CD1c-positive myeloid dendritic cell (primary cell): Measurements from ENCODE around the gene GCNT1.
"Not testable (repeated sequence)": the region's sequence is repeated elsewhere in the genome, so short reads cannot be mapped to it uniquely, and the experiment has no call there.

Experiments used
- DNase-seq: peaks from one replicate; pipeline ENCODE4 v3.0.0-alpha.2; 2016; ENCODE audit errors: extremely low spot score

The GCNT1 gene

DNA sequence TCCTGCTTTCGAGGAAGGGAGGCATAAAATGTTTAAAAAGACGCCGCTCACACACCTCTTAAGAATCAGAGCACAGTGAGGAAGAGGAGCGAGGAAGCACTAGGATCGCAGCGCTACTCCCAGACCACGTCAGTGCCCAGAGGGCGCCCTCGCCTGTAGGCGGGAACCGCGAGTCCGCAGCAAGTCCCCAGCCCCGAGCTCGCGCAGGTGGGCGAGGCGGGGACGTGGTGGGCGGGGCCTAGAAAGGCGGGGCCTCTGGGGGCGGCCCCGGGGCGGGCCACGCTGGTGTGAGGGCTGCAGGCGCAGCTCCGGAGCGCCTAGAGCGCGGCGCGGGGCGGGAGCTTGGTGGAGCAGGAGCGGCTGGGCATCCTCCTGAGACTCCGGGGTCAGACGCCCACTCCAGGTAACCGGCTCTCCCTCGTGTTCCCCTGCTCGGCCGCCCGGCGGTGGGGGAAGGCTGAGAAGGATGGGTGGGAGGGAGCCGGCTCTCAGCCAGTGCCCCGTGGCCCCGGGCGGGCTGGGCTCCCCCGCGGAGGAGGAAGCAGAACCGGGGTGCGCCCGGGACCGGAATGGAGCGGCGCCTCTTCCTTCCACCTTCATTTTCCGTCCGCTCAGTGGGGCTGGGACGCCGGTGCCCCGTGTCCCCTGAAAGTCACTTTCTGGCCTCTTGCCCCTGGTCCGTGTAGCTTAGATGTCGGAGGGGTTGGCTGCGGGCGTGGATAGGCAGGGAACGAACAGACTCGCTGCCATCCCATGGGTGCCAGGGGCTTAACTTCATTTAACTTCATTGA, at the start of gene GCNT1:
TSS of gene GCNT1 (plus strand) at position 280 of the 791 bp plus-strand sequence. CDS start 43,200 bp downstream, outside the sequence.
- DNase-seq = peak; percentile 94

DNA sequence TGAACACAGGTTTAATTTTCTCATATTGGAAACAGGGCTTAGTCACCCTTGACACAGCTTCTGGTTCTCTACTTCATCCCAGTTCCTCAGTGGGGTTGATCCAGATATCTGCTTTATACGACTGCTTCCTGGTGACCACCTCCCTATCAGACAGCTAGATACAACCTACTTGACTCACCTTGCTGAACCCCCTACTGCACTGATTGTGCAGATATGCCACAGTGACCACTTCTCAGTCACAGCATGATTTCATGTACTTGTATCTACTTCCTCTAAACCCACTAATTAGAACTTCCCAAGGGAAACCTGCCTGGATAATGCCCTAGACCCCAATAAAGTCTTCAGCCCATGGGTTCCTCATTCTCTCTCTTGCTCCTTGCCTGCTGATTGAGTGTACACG, 46.3 kb upstream of the GCNT1 start:
- no peak for DNase-seq

DNA sequence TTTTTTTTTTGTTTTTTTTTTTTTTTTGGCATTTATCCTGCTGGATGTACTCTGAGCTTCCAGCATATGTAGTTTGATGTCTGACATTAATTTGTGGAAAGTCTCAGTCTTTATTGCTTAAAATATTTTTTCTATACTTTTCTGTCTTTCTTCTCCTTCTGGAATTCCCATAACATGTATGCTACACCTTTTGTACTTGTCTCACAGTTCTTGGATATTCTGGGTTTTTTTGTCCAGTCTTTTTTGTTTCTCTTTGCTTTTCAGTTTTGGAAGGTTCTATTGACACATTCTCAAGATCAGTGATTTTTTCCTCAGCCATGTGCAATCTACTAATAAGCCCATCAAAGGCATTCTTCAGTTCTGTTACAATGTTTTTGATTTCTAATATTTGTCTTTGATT, 45.3 kb upstream of the GCNT1 start:
- no peak for DNase-seq

DNA sequence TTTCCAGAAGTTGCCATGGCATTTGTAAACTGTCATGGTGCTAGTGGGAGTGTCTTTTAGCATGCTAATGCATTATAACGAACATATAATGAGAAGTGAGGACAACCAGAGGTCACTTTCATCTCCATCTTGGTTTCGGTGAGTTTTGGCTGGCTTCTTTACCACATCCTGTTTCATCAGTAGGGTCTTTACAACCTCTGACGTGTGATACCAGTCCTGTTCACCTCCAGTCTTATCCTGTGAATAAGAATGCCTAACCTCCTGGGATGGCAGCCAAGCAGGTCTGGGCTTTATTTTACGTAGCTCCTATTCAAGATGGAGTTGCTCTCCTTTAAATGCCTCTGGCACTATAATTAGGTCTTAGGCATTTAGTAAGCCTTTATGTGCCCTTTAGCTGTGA, 44.3 kb upstream of the GCNT1 start:
- no peak for DNase-seq

DNA sequence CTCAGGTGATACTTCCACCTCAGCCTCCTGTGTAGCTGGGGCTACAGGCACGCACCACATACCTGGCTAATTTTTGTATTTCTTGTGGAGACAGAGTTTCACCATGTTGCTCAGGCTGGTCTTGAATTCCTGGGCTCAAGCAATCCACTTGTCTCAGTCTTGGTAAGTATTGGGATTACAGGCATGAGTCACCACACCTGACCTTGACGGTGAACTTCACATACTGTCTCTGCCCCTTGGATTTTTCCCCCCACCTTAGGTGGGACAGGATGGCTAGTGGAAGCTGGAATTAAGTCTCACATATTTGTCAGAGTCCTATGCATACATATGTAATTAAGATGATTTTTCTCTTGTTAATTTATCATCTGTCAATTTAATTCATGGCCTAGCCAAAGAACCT, 43.8 kb upstream of the GCNT1 start:
- no peak for DNase-seq

DNA sequence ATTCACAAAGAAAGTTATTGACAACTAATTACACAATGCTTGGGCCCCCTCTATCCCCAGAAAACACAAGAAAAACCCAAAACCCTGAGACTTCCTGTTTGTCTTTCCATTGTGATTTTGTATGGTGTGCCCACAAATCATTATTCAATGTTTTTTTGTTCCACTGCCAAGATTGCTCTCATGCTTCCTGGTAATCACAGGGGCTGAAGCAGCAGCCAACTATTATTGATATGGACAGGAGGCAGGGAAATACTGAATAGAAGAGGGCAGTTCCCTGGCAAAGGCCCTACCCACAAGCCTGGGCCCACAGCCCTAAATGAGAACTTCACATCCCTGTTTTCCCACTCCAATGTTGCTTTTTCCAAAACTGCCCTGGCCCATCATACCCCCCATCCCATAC, 43.3 kb upstream of the GCNT1 start:
- no peak for DNase-seq

DNA sequence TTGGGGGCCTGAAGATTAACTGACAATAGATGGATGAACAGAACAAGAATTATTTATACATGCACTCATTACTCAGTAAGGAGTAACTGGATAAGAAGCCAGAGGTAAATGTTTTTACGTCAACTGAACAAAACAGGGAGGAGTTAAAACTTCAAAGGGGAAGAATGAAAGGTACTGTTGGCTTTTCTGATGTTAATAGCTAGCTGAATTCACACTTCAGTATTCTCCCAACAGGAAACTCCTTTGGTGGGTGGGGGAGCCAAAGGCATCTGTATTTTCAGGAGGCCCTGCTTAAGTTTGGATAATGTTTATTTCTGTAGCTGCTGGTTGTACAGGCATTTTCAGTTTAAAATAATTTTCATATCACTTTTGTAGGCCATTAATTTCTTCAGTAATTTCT, 41.6 kb upstream of the GCNT1 start:
- no peak for DNase-seq

DNA sequence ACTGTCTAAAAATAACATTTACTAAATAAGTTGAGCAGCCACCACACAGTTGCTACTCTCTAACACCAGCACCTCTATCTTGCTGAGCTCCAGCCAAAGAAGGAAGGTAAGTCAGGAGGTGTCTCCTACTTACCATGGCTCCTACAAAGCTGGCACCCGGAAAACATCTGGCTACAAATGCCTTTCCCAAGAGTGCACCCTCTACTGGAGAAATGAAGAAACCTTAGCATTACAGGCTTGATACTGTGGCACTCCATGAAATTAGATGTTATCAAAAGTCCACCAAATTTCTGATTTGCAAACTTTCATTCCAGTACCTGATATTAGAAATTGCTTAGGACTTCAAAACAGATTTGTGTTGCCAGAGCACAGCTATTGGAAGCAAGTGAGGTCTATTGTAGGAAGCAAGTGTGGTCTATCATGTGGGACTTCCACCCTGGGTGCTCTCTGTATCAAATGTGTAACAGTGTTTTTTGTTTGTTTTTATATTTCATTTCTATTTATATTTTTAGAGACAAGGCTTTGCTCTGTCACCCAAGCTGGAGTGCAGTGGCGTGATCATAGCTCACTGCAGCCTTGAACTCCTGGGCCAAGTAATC, 39.1 kb upstream of the GCNT1 start:
- peak; percentile 28 for DNase-seq

DNA sequence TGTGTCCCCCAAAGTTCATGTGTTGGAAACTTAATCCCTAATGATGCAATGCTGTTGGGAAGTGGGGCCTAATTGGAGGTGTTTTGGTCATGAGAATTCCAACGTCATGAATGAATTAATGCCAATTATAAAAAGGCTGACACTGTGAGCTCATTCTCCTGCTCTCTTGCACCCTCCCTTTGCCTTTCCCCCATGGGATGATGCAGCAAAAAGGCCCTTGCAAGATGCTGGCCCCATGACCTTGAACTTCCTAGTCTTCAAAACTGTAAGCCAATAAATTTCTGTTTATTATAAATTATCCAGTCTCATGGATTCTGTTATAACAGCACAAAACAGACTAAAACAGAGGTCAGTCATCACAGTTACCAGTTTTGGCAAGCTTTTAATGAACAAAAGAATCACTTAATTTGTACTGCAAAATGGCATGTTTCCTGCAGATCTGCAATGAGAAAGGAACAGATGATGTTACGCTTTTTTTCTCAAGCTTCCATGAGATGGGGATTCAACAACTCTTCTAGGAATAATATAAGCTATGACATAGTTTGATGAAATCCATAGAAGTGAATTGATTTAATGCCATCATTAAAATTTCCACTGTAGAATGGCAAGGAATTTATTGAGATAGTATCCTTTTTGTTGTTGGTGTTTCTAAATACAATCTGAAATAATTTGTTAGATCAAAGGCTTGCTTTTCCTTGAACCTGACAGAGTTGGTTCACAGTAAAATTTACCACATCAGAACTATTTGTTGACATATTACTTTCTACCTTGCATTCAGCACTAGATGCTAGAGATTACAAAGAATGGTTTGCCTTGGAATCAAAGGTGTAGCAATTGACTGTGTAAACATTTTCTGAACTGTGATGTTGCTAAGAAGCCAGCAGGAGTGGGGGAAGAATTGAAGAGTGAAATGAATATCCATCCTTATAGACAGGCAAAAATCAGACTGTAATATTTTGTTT, 35.5 kb upstream of the GCNT1 start:
- DNase-seq = no peak

DNA sequence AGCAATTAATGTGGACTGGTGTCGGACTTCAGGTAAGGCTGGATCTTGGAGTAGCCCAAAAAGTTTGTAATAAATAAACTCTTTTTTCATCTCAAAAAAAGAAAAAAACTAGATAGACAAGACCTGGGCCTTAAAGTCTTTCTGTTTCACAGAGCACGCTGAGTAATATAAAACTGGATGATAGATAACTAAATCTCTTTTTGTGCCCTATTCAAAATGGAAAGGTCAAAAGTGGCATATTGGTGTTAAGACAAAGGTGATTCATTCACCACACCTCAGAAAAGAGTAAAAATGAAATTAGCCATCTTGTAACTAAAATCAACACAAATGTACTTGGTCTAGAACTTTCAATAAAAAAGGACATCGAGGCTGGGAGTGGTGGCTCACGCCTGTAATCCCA, 34.5 kb upstream of the GCNT1 start:
- DNase-seq = no peak

DNA sequence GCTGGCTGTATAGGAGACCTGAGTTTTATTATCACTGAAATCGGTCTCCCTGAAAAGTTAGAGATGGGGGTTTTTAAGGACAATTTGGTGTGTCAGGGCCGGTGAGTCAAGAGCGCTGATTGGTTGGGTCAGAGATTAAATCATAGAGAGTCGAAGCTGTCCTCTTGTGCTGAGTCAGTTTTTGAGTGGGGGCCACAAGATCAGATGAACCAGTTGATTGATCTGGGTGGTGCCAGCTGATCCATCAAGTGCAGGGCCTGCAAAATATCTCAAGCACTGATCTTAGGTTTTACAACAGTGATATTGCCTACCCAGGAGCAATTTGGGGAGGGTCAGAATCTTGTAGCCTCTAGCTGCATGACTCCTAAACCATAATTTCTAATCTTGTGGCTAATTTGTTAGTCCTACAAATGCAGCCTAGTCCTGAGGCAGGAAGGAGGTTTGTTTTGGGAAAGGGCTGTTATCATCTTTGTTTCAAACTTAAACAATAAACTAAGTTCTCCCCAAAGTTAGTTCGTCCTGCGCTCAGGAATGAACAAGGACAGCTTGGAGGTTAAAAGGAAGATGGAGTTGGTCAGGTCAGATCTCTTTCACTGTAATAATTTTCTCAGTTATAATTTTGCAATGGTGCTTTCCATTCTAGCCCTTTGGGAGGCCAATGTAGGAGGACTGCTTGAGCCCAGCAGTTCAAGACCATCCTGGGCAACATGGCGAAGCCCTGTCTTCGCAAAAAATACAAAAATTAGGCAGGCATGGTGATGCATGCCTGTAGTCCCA, 33.1 kb upstream of the GCNT1 start:
- DNase-seq = no peak

DNA sequence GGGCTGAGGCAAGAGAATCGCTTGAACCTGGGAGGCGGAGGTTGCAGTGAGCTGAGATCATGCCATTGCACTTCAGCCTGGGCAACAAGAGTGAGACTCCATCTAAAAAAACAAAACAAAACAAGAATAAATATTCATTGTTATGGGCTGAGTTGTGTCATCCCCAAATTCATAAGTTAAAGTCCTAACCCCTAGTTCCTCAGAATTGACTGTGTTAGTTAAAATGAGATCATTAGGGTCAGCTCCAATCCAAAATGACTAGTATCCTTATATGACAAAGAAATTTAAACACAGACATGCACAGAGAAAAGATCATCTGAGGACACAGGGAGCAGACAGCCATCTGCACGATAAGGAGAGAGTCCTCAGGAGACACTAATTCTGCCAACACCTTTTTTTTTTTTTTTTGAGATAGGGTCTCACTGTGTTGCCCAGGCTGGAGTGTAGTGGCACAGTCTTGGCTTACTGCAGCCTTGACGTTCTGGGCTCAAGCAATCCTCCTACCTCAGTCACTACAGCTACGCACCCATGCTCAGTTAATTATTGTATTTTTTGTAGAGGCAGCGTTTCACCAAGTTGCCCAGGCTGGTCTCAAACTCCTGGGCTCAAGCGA, 32.1 kb upstream of the GCNT1 start:
- no peak for DNase-seq

DNA sequence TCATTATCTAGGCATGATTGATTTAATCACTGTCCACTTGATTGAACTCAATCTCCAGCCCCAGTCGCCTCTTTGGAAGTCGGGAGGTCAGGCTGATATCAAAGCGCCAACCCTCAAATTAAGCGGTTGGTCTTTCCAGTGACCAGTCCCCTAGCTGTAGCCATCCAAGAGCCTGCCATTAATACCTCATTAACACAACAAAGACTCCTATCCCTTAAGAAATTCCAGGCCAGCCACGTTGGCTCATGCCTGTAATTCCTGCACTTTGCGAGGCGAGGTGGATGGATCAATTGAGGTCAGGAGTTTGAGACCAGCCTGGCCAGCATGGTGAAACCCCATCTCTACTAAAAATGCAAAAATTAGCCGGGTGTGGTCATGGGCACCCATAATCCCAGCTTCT, 27.4 kb upstream of the GCNT1 start:
- no peak for DNase-seq

DNA sequence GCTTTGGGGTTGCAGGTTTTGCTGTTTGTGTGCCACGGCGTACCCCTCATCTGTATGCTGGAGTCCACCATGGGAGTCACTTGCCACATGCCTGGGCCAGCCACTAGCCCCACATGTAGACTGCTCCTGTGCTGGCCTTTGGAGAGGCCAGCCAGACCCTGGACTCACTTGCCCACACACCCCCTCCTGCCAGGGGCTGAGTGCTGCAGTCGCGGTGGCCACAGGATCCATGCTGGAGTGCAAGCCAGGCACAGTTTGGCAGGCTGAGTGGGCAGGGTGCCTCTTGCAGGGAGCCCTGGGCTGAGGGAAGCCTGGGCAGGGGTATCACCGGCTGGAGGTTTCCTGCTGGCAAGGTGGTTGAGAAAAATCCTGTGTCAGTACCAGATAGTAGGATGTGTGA, 25.6 kb upstream of the GCNT1 start:
- DNase-seq = no peak

DNA sequence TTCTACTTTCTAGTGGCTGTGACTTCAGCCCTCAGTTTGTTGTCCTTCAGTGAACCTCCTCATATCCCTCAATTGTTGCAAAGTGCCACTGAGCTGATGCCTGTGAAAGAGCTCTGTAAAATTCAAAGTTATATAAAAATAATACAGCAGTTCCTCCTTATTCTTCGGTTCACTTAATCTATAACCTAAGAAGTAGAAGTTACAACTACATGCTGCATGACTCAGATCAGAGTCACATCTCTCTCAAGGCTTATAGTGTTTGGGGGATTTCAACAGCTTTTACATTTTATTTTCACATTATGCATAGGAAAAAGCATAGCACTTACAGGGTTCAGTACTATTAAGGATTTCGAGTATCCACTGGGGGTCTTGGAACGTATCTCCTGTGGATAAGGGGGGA, 25.1 kb upstream of the GCNT1 start:
- DNase-seq = no peak

DNA sequence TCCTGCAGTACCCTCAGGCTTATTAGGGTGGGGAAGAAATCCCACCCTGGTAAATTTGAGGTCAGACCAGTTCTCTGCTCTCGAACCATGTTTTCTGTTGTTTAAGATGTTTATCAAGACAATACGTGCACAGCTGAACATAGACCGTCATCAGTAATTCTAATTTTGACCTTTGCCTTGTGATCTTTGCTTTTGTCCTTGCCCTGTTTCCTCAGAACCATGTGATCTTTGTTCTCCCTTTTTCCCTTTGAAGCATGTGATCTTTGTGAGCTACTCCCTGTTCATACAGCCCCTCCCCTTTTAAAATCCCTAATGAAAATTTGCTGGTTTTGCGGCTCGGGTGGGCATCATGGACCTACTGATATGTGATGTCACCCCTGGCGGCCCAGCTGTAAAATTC, 24.1 kb upstream of the GCNT1 start:
- not testable (repeated sequence) for DNase-seq

DNA sequence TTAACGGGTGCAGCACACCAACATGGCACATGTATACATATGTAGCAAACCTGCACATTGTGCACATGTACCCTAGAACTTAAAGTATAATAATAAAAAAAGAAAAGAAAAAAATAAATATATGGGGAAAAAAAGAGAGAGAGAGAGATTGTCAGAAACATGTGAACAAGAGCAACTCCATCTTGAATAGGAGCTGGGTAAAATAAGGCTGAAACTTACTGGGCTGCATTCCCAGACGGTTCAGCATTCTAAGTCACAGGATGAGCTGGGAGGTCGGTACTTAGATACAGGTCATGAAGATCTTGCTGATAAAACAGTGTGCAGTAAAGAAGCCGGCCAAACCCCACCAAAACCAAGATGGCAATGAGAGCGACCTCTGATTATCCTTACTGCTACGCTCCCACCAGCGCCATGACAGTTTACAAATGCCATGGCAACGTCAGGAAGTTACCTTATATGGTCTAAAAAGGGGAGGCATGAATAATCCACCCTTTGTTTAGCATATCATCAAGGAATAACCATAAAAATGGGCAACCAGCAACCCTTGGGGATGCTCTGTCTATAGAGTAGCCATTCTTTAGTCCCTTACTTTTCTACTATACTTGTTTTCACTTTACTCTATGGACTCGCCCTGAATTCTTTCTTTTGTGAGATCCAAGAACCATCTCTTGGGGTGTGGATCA, 21.8 kb upstream of the GCNT1 start:
- not testable (repeated sequence) for DNase-seq

DNA sequence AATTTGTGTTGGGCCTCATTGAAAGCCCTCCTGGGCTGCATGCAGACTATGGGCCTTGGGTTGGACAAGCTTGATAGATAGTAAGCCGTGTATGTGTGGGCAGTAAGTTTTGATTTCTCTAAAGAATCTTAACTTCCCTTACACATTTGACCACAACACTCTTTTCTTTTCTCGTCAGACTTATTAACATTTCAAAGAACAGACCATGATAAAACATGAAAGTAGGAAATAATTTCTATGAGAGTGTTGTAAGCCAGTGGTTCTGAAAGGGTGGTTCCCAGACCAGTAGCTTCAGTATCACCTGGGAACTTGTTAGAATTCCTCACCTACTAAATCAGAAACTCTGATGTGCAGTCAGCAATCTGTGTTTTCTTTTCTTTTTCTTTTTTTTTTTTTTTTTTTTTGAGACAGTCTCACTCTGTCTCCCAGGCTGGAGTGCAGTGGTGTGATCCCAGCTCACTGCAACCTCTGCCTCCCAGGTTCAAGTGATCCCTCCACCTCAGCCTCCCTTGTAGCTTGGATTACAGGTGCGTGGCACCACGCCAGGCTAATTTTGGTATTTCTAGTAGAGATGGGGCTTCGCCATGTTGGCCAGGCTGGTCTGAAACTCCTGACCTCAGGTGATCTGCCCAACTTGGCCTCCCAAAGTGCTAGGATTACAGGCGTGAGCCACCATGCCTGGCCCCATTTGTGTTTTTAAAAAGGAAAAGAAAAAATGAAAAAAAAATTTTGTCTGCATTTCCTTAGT, 20.0 kb upstream of the GCNT1 start:
- DNase-seq = no peak

DNA sequence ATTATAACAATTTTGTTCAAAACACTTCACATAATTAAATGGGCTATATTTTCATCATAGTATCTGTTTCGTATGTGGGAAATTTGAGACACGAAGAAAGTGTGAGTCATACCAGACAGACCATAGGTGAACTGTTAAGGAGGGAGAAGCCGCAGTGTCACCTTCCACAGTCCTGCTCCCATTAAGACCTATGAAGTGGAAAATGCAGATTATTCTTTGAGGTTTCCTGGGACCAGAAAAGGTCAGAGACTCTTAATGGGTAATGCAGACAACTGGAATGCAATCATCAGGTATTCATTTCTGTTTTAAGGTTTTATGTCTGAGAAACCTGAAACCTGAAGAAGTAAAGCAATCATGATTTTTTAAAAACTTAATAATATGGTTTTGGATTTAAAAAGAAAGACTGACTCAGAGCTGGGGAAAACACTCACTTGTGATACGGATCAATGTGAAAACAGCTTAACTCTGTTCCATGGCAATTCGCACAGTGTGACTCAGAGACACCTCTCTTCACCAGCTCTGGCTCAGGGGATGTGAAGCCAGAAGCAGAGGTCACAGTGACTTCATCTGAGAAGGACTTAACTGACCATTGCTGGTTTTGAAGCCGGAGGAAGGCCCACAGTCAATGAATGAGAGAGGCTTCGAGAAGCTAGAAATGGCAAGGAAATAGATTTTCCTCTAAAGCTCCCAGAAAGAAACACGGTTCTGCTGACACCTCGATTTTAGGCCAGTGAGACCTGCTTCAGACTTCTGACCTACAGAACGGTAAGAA, 17.2 kb upstream of the GCNT1 start:
- no peak for DNase-seq
